CMK (cell line): ENCODE measurements around the gene TFEB.

Experiments
- DNase-seq: peaks from one replicate; pipeline ENCODE4 v3.0.0-alpha.2; 2010; ENCODE audit warnings: low read depth

TFEB gene

DNA sequence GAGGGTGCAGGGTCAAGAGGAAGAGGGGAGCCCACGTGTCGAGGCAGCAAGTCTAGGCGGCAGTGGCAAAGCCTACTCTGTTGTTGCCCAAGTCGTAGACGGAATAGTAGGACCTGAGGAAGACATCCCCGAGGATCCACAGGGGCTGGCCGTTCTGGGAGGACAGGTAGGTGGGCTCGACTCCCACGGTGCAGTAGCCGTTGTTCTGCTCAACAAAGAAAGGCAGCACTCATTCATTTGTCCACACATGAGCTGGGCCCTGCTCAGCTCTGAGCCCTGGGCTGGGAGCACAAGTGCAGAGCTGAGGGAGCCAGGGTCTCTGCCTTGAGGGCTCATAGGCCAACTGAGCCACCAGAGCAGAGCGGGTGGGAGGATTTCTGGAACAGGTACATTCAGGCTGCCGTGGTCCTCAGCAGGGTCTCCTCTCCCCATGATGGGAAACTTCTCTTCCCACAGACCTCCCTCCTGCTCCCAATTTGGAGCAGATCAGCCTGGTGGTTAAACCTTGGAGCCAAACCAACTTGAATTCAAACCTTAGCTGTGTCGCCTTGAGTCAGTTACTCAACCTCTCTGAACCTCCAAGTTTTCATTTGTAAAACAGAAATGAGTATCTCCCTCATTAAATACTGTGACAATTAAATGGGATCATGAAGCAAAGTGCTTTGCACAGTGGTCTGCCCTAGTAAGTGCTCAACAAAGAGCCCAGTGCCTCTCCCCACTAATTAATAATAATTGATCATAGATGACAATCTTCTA is 1.6 kb upstream of the TFEB start:
- no peak for DNase-seq

DNA sequence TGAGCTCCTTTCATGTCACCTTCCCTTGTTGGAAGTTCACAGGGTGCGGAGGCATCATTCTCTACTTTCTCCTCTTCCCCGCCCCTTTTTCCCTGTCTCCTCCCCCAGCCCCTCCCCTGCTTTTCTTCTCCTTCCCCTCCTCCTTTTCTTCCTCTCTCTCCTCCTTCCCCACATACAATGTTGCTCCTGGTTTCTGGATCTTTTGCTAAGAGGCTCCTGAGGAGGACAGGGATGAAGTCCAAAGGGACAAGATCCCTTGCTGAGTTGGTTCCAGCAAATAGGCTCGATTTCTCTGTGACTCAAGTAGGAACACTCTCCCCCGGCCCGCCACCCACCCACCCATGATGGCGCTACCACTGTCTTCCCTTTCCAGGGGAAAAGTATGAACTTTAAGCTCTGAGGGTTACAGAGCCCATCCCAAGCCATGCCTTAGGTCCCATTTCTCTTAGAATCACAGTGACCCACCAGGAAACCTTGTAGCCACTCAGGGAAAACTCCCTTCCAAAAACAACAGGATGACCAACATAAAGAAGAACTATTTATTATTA is 852 bp upstream of the TFEB start:
- DNase-seq = no peak

DNA sequence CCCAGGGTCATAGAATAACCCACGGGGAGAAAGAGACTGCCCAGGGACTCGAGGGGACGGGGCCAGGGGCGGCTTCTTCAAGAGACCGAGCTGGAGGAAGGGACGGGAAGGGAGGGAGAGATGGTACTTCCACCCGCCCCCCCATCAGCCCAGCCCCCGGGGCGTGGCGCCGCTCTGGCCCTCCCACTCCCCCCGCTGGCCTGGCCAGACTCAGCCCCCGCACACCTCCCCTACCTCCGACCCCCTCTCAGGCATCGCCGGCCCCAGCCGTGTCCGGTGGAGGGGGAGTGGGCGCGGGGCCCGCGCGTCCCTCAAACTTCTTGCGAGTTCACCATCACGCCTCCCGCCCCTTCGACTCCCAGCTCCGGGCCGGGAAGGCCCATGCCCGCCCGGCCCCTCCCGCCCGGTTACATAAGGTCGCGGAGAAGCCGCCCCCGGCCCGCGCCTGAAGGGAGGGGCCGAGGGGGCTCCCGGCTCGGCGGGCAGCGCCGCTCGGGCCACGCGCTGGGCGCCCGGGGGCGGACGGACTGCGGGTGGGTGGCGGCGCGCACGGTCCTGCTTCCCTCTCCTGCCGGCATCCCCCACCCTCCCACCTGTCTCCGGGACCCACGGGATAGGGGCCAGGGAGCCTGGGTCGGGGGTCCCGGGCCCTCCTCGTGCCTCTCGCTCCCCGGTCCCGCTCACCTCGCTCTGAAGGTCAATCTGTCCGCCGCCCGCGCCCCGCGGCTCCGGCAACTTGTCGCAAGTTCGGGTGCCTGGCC is 562 bp downstream of the TFEB start:
- DNase-seq = no peak

- no peak for DNase-seq
These were observed 1.4 kb downstream of the TFEB start for GRCh38 chr6:41733707-41734665.

- no peak for DNase-seq
These were observed 2.1 kb downstream of the TFEB start for GRCh38 chr6:41733360-41733706.

DNA sequence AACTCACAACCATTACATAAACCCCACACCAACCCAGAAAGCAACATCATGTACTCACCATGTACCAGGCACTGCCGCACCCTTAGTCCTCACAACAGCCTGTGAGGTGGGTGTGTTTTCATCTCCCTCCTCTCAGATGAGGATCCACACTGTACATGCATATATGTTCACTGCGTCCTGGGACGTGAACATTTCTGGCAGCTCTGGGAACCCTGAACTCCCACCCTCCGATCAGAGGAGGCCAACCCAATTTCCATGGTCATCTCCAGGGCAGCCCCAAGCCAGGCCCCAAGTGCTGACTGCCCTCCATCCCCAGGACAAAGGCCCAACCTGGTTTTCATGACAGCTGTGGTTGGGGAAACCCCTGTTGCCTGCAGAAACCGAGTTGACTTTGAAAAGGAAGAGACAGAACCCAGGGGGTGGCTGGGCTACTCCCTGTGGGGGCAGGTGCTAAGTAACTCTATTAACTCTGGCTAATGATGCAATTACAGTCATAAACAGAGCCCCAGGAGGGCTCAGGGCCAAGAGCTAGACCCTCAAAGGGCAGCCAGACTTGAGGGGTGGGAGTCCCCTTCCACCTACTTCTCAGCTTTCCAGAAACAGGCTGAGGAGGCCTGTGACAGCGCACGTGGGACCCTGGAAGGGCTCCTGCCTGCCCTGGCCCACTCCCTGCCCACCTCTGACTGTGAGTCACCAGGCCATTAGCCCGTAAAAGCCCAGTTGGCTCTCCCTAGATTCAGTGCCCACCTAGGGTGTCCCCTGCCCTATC is 2.6 kb downstream of the TFEB start:
- DNase-seq = no peak

DNA sequence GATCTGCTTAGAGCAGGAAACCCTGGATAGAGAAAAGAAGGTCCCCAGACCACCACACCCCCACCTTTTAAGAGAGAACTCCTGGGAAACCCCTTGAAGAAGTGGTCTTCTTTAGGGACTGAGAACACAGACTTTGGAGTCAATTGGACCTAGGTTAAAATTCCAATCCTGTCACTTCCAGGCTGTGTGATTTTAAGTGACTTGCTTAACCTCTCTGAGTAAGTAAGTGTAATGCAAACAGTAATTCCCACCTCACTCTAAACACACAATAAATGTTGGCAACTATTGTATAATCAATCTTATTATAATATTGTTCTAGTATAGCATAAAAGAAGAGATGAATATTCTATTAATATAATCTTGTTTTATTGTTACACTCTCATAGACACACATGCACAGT is 3.3 kb downstream of the TFEB start:
- no peak for DNase-seq

- no peak for DNase-seq
These were observed 3.8 kb downstream of the TFEB start for GRCh38 chr6:41731561-41732086.

- no peak for DNase-seq
These were observed 4.6 kb downstream of the TFEB start for GRCh38 chr6:41730531-41731436.

DNA sequence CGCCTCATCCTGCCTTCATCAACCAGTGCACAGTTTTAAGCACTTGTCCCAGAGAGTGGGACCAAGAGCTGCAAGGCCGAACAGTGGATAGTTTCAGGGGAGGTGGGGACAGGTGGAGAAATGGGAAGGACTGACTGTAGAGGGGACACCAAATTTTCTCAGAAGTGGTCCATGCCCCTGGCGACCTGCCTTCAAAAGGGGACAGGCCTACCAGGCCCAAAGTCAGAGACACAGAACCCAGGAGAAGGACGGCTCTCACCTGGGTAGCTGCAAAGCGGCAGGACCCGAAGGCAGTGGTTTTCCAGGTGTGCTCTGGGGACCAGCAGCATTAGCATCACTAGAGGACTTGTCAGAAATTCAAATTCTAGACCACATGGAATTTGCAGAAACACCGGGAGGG is 5.8 kb downstream of the TFEB start:
- DNase-seq = no peak

GRCh38 chr6:41728954-41729353 is 6.5 kb downstream of the TFEB start:
- no peak for DNase-seq

GRCh38 chr6:41728073-41728936 is 7.1 kb downstream of the TFEB start:
- no peak for DNase-seq

DNA sequence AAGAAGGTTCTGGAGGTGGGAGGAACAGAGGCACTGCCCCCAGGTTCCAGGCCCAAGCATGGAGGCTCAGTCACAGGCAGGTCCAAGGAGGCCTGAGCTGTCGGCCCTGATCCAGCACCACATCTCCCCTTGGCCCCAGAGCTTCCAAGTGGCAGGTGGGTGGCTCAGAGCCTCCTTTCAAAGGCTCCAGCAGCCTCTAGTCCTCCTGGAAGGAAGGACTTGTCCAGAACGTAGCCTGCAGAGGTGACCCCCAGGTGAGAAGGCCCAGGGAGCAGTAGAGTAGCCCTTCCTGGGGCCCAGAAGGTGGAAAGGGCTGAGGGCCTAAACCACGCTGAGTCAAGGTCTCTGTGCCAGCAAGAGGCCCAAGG is 7.7 kb downstream of the TFEB start:
- DNase-seq = no peak

DNA sequence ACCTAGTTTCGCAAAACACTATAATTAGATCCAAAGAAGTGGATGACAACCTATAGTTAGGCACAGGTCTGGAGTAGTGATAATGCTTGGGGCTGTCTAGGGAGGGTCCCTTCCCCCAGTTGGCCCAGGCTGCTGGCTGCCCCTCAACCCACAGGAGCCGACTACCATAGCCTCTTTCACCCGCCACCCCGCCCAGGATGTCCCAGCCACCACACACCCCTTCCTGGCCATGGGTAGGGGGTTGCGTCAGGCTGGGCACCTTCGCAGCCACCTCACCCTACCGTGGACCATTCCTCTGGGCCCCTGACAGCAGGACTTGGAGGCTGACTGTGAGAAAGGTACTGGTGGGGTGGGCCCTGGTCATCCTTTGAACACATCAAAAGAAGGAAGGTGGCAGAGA is 8.5 kb downstream of the TFEB start:
- DNase-seq = no peak

DNA sequence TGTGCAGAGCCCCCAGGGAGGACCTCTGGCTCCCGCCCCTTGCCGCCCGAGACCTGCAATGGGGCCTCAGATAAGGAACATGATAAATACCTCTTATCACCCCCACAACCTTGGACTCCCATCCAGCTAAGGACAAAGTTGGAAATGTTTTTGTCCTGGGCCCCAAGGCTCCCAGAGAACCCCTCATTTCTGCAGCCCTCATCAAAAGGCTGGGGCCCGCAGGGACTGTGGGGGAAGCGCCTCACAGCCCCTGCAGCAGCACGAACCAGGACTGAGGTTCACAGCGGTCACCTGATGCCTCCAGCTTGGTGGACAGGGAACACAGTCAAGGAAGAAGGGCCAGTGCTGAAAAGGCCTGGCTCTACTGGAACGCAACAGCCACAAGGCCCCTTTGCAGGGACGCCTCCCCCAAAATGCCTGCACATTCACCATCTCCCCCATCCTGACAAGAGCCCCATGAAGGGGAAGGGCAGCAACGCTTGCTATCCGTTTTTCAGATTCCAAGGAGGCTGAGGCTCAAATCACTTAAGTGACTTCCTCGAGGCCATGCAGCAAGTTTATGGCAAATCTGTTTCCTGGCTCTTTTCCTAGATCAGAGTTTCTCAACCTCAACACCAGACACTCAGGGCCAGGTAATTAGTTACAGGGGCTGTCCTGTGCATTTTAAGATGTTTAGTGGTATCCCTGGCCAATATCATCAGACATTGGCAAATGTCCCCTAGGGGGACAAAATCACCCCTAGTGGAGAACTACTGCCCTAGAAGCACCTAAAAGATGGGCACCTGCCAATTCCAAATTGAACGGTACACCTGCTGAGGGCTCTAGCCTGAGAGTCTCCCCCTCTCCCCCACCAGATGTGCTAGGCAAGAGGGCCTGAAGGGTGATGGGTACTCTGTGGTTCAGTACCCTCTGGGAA is 10.6 kb downstream of the TFEB start:
- no peak for DNase-seq

- no peak for DNase-seq
These were observed 11.2 kb downstream of the TFEB start for GRCh38 chr6:41724228-41724580.

GRCh38 chr6:41723530-41724227 is 11.7 kb downstream of the TFEB start:
- DNase-seq = no peak
